Osteocyte (in vitro differentiated cells): ENCODE data around the gene CLEC3B. TPM values are rescaled to one million over a fixed set of nuclear protein-coding genes. Genes with fewer than 3 reads are reported as not detected.

Experiments used
- DNase-seq: peaks from one replicate; pipeline ENCODE4 v3.0.0; 2021; ENCODE audit warnings: mixed read lengths; ENCODE audit not compliant: unreplicated experiment; ENCODE audit errors: extremely low spot score
- H3K27ac Mint-ChIP-seq: one replicate; pipeline ENCODE4 v1.8.0; 2021; ENCODE audit warnings: mild to moderate bottlenecking, mixed read lengths; ENCODE audit not compliant: unreplicated experiment
- H3K27me3 Mint-ChIP-seq: one replicate; pipeline ENCODE4 v1.8.0; 2021; ENCODE audit warnings: mixed read lengths; ENCODE audit not compliant: unreplicated experiment
- H3K36me3 Mint-ChIP-seq: one replicate; pipeline ENCODE4 v1.8.0; 2021; ENCODE audit warnings: mixed read lengths; ENCODE audit not compliant: unreplicated experiment
- H3K4me1 Mint-ChIP-seq: one replicate; pipeline ENCODE4 v1.8.0; 2021; ENCODE audit warnings: mixed read lengths; ENCODE audit not compliant: unreplicated experiment
- H3K4me3 Mint-ChIP-seq: one replicate; pipeline ENCODE4 v1.8.0; 2021; ENCODE audit warnings: mild to moderate bottlenecking, moderate library complexity, mixed read lengths; ENCODE audit not compliant: unreplicated experiment
- H3K9me3 Mint-ChIP-seq: one replicate; pipeline ENCODE4 v1.8.0; 2021; ENCODE audit warnings: mixed read lengths; ENCODE audit not compliant: unreplicated experiment
- total RNA-seq: library from RNA; stranded (reverse); gene quantifications from 2 replicates; pipeline ENCODE4 v1.2.1, GENCODE V29; 2021
- TF ChIP-seq, protein P1 (sequence below): fragments of 200-600 bp; sonication (generic); IDR thresholded peaks from 2 replicates; pipeline ENCODE4 v1.5.0; 2021; ENCODE audit warnings: antibody characterized with exemption, mild to moderate bottlenecking, moderate library complexity

The CLEC3B gene
- total RNA-seq, 1 donor from 2014 or later: 181 TPM

DNA sequence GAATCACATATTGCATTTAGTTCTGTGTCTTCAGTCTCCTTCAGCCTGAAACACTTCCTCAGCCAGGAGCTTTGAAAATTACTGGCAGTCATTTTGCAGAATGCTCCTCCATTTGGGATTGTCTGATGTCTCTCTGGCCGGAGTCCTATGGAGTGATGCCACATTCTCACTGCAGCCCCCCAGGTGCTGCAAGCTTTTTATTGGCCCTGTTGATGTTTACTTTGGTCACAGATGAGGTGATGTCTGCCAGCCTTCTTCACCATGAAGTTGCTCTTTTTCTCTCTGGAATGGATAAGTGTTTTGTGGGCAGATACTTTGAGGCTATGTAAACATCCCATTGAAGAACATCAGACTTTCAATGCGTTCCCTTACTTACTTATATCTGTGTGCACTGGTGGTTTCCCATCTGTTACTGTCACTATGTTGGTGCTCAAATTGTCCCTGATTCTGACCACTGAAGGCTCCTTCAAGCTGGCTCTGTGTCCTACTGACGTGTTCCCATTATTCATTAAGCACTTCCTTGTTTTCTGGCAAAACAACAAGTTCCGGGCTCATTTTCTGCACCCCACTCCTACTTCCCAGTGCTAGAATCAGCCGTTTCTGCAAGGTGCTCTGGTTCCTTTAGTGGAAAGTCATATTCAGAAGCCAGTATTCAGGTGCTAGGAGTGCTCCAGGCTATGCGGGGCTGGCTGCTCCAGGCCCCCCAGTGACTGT lies 1.4 kb upstream of the CLEC3B start:
- Mint-ChIP-seq H3K4me3 (no peak overlapping the region), H3K27ac (peak overlapping the region; percentile 97), H3K27me3 (no peaks in the 10 kb centered on the region), H3K36me3 (no peaks in the 10 kb centered on the region), H3K4me1 (peaks cover 75% of the 10 kb centered on the region), H3K9me3 (no peaks in the 10 kb centered on the region)
- DNase-seq: no peak
- TF ChIP-seq, protein P1, sequence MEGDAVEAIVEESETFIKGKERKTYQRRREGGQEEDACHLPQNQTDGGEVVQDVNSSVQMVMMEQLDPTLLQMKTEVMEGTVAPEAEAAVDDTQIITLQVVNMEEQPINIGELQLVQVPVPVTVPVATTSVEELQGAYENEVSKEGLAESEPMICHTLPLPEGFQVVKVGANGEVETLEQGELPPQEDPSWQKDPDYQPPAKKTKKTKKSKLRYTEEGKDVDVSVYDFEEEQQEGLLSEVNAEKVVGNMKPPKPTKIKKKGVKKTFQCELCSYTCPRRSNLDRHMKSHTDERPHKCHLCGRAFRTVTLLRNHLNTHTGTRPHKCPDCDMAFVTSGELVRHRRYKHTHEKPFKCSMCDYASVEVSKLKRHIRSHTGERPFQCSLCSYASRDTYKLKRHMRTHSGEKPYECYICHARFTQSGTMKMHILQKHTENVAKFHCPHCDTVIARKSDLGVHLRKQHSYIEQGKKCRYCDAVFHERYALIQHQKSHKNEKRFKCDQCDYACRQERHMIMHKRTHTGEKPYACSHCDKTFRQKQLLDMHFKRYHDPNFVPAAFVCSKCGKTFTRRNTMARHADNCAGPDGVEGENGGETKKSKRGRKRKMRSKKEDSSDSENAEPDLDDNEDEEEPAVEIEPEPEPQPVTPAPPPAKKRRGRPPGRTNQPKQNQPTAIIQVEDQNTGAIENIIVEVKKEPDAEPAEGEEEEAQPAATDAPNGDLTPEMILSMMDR: no peak

DNA sequence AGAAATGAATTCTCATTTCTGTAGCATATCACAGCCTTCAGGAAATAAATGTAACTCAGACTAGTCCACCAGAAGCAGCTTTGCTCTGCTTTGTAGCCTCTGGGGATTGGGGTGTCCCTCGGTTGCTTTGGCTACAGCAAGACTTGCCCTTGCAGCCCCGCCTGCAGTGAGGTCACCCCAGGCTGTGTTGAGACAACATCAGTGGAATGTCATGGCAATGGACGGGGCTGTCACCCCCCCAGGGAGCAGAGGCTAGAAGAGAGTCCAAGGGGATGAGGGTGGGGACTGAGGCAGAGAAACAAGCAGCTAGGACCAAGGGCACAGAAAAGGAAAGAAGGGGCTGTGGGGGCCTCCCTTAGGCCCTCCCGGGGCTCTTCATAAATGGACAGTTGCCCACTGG lies 854 bp downstream of the CLEC3B start:
- H3K4me3 Mint-ChIP-seq: peak overlapping the region; percentile 76
- H3K27ac Mint-ChIP-seq: peak overlapping the region; percentile 97

DNA sequence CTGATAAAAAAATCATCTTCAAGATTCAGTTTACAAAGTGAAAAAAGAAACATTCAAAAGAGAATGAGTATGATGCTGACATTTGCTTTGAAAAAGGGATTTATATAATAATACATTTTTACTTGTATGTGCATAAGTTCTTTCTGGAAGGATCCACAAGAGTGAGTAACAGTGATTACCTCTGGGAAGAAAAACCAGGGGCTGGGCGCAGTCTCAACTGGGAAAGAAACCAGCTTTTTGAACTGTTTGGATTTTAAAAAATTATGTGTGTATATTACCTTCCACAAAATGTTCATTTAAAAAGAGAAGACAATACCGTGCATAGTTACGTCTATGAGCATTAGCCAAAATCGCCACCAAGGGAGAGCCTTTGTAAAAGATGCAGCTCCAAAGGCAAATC lies 1.3 kb downstream of the CLEC3B start:
- Mint-ChIP-seq H3K4me3 (peak overlapping the region; percentile 76), H3K9me3 (no peaks in the 10 kb centered on the region), H3K36me3 (peaks cover 6% of the 10 kb centered on the region), H3K4me1 (peaks cover 67% of the 10 kb centered on the region), H3K27me3 (no peaks in the 10 kb centered on the region), H3K27ac (peak overlapping the region; percentile 97)
- DNase-seq: no peak
- TF ChIP-seq, protein P1: no peak

More for the DNA sequence above, 854 bp downstream of the CLEC3B start:
- TF ChIP-seq, protein P1: no peak
- peak; percentile 91 for DNase-seq
- Mint-ChIP-seq H3K36me3 (peaks cover 1% of the 10 kb centered on the region), H3K4me1 (peaks cover 70% of the 10 kb centered on the region), H3K27me3 (no peaks in the 10 kb centered on the region), H3K9me3 (no peaks in the 10 kb centered on the region)

DNA sequence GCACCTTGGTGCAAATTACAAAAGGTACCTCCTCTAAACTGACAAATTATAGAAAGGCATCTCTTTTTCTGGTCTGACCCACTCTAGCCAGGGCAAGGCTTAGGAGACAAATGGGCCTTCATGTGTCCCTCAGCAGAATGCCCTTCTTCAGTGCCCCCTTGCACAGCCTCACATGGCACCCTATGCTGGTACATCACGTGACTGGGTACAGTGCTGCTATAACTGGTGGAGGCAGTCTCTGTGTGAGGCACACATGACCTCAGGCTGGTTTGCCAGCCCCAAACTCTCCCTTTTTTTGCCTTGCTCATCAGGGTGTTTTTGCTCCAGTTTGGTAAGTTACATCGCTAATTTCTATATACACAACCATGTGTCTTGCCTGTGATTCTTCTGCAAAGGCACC lies 3.1 kb downstream of the CLEC3B start:
- TF ChIP-seq, protein P1: no peak
- Mint-ChIP-seq H3K27ac (peak overlapping the region; percentile 85), H3K4me3 (no peak overlapping the region), H3K4me1 (peaks cover 68% of the 10 kb centered on the region), H3K9me3 (no peaks in the 10 kb centered on the region), H3K27me3 (no peaks in the 10 kb centered on the region), H3K36me3 (peaks cover 6% of the 10 kb centered on the region)
- no peak for DNase-seq

DNA sequence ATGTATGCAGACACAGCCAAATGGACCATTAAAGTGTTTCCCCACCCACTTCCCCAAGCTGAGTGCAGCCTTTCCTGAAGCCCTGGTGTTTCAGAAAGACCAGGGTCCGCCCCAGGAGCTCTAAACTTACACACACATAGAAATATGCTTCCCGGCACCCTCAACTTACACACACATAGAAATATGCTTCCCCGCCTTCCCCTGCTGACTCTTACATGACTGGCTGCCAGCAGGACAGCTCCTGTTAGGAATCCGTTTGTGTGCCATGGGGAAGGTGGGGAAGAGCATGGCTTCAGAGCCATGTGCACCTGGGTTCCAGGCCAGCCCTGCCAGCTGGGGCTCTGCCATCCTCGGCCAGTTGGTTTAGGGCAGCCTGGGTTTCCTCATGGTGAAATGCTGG lies 3.6 kb downstream of the CLEC3B start:
- no peak for DNase-seq
- TF ChIP-seq, protein P1: no peak
- H3K27ac Mint-ChIP-seq: peak overlapping the region; percentile 85
- peaks cover 68% of the 10 kb centered on the region for H3K4me1 Mint-ChIP-seq
- no peak overlapping the region for H3K4me3 Mint-ChIP-seq
- H3K27me3 Mint-ChIP-seq: no peaks in the 10 kb centered on the region
- H3K36me3 Mint-ChIP-seq: peaks cover 6% of the 10 kb centered on the region
- no peaks in the 10 kb centered on the region for H3K9me3 Mint-ChIP-seq
